HG03432 (cell line): ENCODE results near the gene CNPY2.
"Not testable (repeated sequence)": the region's sequence is repeated elsewhere in the genome, so short reads cannot be mapped to it uniquely, and the experiment has no call there.

Experiments
- ATAC-seq: cut with Tn5 transposase; IDR thresholded peaks from one replicate; pipeline ENCODE4 v1.9.1; 2021; ENCODE audit warnings: mild to moderate bottlenecking, moderate library complexity; ENCODE audit not compliant: unreplicated experiment

Gene CNPY2

GRCh38 chr12:56299308-56299852 lies 16.4 kb downstream of the CNPY2 start:
- no peak for ATAC-seq

GRCh38 chr12:56298828-56299227 lies 17.0 kb downstream of the CNPY2 start:
- no peak for ATAC-seq

DNA sequence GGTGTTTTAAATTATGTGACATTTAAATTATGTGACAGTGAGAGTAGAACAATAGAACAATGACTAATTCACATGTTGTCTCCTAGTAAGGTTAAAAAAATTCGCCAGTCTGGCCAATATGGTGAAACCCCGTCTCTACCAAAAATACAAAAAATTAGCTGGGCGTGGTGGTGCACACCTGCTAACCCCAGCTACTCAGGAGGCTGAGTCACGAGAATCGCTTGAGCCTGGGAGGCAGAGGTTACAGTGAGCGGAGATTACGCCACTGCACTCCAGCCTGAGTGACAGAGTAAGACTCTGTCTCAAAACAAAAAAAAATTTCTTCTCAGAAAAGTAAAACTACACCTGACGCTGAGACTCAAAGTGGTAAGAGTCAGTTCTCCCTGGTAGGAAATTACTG lies 18.4 kb downstream of the CNPY2 start:
- no peak for ATAC-seq

DNA sequence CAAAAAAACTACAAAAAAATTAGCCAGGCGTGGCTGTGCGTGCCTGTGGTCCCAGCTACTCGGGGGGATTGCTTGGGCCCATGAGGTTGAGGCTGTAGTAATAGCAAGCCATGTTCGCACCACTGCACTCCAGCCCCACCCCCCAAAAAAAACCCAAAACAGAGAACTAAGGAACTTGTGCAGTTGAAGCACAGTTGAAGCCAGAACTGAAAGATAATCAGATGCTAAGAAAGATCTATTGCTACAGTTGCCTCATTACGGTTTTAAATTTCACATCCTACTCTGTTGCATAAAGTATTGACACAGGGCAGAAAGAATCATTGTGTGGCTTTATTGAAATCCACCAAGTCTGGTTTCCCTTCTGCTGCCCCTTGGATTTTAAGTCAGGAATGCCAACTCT lies 19.5 kb downstream of the CNPY2 start:
- no peak for ATAC-seq

GRCh38 chr12:56293795-56294194 lies 22.0 kb downstream of the CNPY2 start:
- ATAC-seq: no peak

GRCh38 chr12:56288705-56289387 lies 26.9 kb downstream of the CNPY2 start:
- no peak for ATAC-seq

DNA sequence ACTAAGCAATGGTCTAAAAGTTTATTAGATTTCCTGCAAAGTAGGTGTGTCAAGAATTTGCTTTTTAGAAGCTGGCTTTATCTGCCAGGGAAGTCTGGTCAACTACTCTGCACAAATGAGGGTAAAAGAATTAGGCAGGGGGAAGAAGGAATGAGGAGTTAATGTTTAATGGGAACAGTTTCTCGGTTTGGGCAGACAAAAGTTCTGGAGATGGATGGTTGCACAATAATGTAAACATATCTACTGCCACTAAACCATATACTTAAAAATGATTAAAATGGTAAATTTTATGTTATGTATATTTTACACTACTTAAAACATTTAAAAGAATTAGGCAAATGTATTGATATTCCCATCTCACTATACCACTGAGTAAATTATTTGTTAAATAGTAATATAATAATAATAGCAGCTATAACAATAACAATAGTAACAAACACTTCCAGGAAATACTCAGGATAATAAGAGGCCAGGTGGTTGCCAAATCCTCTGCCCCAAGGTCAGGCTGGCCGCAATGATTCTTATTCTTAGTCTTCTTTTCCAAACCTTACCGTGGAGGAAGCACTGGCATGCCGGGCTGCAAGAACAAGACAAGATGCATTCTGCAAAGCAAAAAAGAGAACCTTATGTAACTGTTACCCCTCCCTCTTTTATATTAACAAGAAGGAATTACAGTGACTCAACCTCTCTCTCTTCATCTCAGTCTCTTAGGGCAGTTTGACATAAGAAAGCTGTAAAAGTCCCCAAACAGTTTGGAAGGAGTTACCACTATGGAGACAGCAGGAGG lies 29.6 kb downstream of the CNPY2 start:
- no peak for ATAC-seq

- ATAC-seq: not testable (repeated sequence)
Measured at GRCh38 chr12:56284263-56284662, 31.5 kb downstream of the CNPY2 start.

DNA sequence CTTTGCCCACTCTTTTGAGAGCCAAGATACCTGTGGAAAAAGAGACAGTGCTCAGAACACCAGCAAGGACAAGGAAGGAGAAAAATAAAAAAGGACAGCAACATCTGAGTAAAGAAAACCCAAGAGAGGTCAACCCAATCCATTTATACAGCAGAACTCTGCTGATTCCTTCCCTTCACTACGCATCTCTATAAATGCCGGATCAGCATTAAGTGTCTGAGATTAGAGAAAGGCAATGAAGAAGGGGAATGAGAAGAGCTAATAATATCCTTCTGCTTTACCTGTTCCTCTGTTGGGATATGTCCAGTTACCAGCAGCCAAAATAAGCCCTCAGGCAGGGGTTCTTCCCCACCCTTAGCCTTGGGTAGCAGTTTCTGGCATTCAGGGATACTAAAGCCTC lies 33.2 kb downstream of the CNPY2 start:
- ATAC-seq: no peak

DNA sequence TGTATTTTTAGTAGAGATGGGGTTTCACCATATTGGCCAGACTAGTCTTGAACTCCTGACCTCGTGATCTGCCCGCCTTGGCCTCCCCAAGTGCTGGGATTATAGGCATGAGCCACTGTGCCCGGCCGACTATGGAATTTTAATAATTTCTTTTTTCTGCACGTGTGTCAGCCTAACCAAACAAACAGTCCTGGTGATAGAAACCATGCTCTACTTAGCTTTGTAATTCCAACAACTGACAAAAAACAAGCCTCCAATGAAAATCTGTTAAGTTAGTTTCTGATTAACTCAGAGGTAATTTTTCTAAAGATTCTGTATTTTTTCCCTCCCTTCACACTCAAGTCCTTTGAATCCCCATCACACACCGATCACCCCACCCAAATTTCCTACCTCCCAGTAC lies 33.8 kb downstream of the CNPY2 start:
- ATAC-seq: no peak

- no peak for ATAC-seq
Measured at GRCh38 chr12:56280849-56281248, 34.9 kb downstream of the CNPY2 start.

DNA sequence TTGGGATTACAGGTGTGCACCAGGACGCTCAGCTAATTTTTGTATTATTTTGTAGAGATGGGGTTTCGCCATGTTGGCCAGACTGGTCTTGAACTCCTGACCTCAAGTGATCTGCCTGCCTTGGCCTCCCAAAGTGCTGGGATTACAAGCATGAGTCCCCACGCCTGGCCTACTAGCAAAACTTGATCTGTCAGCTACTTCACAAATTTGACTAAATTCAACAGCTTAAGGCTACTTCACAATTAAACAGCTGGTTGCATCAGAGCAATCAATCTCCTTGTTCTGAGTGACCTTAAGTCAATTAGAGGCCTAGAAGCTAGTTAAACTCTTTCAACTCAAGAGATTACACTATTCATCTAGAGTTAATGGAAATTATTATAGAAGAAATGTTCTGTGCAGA lies 36.9 kb downstream of the CNPY2 start:
- no peak for ATAC-seq

DNA sequence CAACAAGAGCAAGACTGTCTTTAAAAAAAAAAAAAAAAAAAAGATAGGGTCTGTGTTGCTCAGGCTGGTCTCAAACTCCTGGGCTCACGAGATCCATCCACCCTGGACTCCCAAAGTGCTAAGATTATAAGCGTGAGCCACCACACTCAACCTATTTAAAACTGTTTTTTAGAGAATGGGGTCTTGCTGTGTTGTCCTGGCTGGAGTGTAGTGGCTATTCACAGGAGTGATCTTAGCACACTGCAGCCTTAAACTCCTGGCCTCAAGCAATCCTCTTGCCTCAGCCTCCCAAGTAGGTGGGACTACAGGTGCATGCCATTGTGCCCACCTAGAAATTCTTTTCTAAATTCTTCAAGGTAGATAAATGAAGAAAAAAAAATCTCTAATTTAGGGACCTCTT lies 41.5 kb downstream of the CNPY2 start:
- no peak for ATAC-seq

GRCh38 chr12:56272468-56272867 lies 43.3 kb downstream of the CNPY2 start:
- ATAC-seq: not testable (repeated sequence)

GRCh38 chr12:56271031-56271430 lies 44.8 kb downstream of the CNPY2 start:
- ATAC-seq: no peak

- peak; percentile 19 for ATAC-seq
Measured at GRCh38 chr12:56267443-56268071, 48.2 kb downstream of the CNPY2 start.

GRCh38 chr12:56266693-56267442 lies 48.9 kb downstream of the CNPY2 start, which contains the start of gene COQ10A:
Gene COQ10A (plus strand): TSS chr12:56266942. CDS start chr12:56267119, 177 bp downstream.
- peak; percentile 92 for ATAC-seq

- not testable (repeated sequence) for ATAC-seq
Measured at GRCh38 chr12:56266068-56266692, 49.6 kb downstream of the CNPY2 start.

DNA sequence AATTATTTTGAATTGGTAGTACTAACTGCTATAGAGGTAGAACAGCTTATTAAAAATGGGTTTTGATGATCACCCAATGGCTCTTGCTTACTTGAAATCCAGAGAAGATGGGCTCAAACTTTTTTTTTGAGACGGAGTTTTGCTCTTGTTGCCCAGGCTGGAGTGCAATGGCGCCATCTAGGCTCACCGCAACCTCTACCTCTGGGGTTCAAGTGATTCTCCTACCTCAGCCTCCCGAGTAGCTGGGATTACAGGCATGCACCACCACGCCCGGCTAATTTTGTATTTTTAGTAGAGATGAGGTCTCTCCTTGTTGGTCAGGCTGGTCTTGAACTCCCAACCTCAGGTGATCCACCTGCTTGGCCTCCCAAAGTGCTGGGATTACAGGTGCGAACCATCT lies 52.8 kb downstream of the CNPY2 start:
- ATAC-seq: not testable (repeated sequence)

DNA sequence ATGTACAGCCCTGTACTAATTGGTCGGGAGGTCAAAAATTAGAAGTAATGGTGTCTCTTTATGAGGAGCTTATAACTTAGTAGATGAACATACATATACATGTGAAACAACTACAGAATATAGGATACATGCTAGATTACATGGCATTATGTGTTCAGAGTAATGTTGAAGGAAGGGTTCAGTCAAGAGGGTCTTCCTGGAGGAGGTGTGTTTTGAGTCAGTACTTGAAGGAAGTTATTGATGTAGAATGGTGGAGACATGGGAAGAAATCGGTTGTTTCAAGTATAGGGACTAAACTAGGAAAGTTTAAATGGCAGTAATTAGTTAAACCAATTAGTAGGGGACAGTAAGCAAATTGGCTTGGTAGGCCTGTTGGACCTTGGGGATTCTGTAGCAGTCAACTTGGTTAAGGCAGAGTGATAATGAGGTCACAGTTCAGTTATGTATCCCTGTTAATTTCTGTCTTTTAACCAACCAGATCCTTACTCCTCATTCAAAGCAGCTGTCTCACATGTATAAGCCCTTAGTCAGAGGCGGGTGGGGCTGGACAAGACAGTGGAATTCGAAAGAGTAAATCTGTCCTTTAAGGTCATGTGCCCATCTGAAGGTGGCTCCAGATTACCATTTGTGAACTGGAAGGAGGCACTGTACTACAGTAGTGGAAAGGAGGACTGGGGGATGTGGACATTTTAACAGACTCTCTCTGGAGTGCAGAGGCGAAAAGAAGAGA lies 54.1 kb downstream of the CNPY2 start:
- ATAC-seq: no peak
